ENCODE results near the gene CAPN9. TPM values are rescaled to one million over a fixed set of nuclear protein-coding genes. Genes with fewer than 3 reads are reported as not detected.

Gene CAPN9
- total and polyA plus RNA-seq, 4 donors: not detected

DNA sequence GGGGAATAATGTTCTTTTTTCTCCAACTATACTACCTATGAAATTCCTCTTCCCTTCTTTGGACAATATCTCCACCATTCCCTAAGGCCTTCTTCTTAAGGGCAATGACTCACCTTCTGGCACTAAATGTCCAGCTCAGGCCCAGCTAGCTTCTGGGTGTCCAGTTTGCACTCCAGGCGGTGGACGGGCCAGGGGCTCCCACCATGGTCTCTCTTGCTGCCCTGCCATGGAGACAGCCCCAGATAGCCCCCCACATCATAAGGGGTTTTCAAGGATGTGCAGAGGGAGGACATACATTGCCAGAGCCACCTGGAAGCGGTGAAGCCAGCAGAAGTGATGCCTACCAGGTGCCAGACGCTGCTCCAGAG is 77.3 kb downstream of the CAPN9 start:
- H3K4me1 ChIP-seq (ENCODE audit: control insufficient read depth in 4 of 4, insufficient read depth in 4 of 4, low read length in 3 of 4): peaks cover 5 to 13% (median 6%) of the 10 kb centered on the region in 4 donors
- H3K36me3 ChIP-seq (ENCODE audit: control insufficient read depth in 4 of 4, insufficient read depth in 3 of 4, low read depth in 1 of 4, low read length in 3 of 4): no peaks in the 10 kb centered on the region
- no peak overlapping the region for H3K9ac ChIP-seq (ENCODE audit: low read depth in 1 of 2, low read length in 2 of 2)
- no peak overlapping the region for H3K4me3 ChIP-seq (ENCODE audit: low read depth in 1 of 3, low read length in 3 of 3)
- no peaks in the 10 kb centered on the region for H3K9me3 ChIP-seq (ENCODE audit: control insufficient read depth in 4 of 4, low read length in 3 of 4)
- peak; percentile 24 for DNase-seq (ENCODE audit: low spot score)
- WGBS: 95% methylated on average over 4 of the region's 4 CpGs
- no peaks in the 10 kb centered on the region for H3K27me3 ChIP-seq (ENCODE audit: control insufficient read depth in 4 of 4, insufficient read depth in 4 of 4, low read length in 3 of 4)
- no peak overlapping the region for H3K27ac ChIP-seq (ENCODE audit: low read depth in 1 of 2, low read length in 2 of 2)
- TF ChIP-seq HNF4G (IDR thresholded peaks at IDR 0.05): no peak
- TF ChIP-seq, protein P1, sequence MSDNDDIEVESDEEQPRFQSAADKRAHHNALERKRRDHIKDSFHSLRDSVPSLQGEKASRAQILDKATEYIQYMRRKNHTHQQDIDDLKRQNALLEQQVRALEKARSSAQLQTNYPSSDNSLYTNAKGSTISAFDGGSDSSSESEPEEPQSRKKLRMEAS (IDR thresholded peaks at IDR 0.05): no peak
- TF ChIP-seq GABPA (IDR thresholded peaks at IDR 0.05 in 1 of 2, conservative IDR thresholded peaks at IDR 0.05 in 1 of 2): no peak
- TF ChIP-seq TAF1 (conservative IDR thresholded peaks at IDR 0.05): no peak
- no peak for TF ChIP-seq RXRA (IDR thresholded peaks at IDR 0.05)
- no peak for TF ChIP-seq FOXA2 (IDR thresholded peaks at IDR 0.05)
- TF ChIP-seq, protein P2, sequence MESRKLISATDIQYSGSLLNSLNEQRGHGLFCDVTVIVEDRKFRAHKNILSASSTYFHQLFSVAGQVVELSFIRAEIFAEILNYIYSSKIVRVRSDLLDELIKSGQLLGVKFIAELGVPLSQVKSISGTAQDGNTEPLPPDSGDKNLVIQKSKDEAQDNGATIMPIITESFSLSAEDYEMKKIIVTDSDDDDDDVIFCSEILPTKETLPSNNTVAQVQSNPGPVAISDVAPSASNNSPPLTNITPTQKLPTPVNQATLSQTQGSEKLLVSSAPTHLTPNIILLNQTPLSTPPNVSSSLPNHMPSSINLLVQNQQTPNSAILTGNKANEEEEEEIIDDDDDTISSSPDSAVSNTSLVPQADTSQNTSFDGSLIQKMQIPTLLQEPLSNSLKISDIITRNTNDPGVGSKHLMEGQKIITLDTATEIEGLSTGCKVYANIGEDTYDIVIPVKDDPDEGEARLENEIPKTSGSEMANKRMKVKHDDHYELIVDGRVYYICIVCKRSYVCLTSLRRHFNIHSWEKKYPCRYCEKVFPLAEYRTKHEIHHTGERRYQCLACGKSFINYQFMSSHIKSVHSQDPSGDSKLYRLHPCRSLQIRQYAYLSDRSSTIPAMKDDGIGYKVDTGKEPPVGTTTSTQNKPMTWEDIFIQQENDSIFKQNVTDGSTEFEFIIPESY (IDR thresholded peaks at IDR 0.05): no peak
- TF ChIP-seq, protein P3, sequence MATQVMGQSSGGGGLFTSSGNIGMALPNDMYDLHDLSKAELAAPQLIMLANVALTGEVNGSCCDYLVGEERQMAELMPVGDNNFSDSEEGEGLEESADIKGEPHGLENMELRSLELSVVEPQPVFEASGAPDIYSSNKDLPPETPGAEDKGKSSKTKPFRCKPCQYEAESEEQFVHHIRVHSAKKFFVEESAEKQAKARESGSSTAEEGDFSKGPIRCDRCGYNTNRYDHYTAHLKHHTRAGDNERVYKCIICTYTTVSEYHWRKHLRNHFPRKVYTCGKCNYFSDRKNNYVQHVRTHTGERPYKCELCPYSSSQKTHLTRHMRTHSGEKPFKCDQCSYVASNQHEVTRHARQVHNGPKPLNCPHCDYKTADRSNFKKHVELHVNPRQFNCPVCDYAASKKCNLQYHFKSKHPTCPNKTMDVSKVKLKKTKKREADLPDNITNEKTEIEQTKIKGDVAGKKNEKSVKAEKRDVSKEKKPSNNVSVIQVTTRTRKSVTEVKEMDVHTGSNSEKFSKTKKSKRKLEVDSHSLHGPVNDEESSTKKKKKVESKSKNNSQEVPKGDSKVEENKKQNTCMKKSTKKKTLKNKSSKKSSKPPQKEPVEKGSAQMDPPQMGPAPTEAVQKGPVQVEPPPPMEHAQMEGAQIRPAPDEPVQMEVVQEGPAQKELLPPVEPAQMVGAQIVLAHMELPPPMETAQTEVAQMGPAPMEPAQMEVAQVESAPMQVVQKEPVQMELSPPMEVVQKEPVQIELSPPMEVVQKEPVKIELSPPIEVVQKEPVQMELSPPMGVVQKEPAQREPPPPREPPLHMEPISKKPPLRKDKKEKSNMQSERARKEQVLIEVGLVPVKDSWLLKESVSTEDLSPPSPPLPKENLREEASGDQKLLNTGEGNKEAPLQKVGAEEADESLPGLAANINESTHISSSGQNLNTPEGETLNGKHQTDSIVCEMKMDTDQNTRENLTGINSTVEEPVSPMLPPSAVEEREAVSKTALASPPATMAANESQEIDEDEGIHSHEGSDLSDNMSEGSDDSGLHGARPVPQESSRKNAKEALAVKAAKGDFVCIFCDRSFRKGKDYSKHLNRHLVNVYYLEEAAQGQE (IDR thresholded peaks at IDR 0.05): no peak
- TF ChIP-seq RAD21 (IDR thresholded peaks at IDR 0.05): no peak
- TF ChIP-seq, protein P4, sequence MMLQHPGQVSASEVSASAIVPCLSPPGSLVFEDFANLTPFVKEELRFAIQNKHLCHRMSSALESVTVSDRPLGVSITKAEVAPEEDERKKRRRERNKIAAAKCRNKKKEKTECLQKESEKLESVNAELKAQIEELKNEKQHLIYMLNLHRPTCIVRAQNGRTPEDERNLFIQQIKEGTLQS (IDR thresholded peaks at IDR 0.05): no peak
- no peak for TF ChIP-seq NR2F2 (IDR thresholded peaks at IDR 0.05)
- TF ChIP-seq SP1 (IDR thresholded peaks at IDR 0.05): no peak
- TF ChIP-seq EGR1 (IDR thresholded peaks at IDR 0.05; ENCODE audit: low read depth in 2 of 2): no peak
- TF ChIP-seq, protein P5, sequence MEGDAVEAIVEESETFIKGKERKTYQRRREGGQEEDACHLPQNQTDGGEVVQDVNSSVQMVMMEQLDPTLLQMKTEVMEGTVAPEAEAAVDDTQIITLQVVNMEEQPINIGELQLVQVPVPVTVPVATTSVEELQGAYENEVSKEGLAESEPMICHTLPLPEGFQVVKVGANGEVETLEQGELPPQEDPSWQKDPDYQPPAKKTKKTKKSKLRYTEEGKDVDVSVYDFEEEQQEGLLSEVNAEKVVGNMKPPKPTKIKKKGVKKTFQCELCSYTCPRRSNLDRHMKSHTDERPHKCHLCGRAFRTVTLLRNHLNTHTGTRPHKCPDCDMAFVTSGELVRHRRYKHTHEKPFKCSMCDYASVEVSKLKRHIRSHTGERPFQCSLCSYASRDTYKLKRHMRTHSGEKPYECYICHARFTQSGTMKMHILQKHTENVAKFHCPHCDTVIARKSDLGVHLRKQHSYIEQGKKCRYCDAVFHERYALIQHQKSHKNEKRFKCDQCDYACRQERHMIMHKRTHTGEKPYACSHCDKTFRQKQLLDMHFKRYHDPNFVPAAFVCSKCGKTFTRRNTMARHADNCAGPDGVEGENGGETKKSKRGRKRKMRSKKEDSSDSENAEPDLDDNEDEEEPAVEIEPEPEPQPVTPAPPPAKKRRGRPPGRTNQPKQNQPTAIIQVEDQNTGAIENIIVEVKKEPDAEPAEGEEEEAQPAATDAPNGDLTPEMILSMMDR (IDR thresholded peaks at IDR 0.05; ENCODE audit: low read depth, low read length, missing input control): no peak
- TF ChIP-seq JUND (IDR thresholded peaks at IDR 0.05): no peak

Measured in liver (tissue), 9 donors.